Colon (tissue), 2 donors: ENCODE measurements around the gene NCS1.

Source experiments
- FAIRE-seq: peaks from 2 replicates; lab custom pipeline; 2012; peaks lifted over from hg19 to GRCh38; lab: Jason Lieb, UNC
- donor health status: control.
- donor health status: control.

Gene NCS1

DNA sequence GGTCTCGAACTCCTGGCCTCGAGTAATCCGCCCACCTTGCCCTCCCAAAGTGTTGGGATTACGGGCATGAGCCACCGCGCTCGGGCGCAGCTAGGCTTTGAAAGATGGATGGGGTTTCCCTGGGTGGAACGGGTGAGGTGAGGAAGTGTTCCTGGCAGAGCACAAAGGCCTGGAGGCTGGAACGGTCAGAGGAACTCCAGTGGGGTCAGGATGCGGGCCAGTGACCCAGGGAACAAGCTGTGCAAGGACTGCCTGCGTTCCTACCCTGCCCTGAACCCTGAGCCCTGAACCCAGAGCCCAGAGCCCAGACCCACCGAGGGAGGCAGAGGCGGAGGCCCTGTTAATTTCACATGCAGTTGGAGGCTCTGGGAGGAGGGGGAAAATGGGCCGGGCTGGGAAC, 23.4 kb downstream of the NCS1 start:
- no peak for FAIRE-seq

DNA sequence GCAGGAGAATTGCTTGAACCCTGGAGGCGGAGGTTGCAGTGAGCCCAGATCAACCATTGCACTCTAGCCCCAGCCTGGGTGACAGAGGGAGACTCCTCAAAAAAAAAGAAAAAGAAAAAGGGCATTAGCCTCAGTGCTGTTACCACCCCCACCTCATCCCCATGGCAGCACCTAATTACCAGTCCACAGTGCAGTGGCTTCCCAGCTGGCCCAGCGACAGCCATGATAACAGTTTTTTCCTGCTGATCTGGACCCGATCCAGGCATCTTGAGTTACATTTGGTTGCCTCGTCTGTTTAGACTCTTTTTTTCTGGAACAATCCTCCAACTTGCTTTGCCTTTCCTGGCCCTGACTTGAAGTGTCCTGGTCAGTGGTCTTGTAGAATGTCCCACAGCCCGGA, 24.4 kb downstream of the NCS1 start:
- FAIRE-seq: no peak

DNA sequence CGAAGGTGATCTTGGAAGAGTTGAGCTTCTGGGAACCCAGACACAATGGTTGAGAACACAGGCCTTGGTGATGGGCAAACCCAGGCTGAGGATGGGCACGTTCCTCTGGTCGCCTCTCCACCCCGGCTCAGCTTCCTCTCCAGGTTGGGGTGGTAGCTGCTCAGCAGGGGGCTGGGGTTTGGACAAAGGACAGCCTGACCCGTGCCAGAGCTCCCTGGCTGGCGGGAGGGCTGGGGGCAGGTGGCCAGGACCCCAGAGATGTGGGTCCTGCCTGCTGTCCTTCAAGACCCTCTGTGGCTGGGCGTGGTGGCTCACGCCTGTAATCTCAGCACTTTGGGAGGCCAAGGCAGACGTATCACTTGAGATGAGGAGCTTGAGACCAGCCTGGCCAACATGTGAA, 25.2 kb downstream of the NCS1 start:
- FAIRE-seq: no peak

DNA sequence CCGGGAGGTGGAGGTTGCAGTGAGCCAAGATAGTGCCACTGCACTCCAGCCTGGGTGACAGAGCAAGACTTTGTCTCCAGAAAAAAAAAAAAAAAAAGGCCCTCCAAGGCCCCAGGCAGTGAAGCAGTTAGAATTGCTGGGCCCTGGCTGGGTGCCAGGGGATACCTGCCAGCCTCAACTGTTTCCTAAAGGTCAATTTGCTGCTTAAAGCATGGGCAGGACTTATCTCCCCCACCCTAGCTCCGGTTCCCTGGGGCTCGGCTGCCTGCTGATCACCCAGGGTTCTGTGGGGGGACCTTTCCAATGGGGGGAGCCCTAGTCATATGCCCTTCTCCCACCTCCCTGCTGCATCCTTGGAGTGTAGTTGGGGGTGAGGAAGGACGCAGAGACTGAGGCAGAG, 25.7 kb downstream of the NCS1 start:
- no peak for FAIRE-seq

DNA sequence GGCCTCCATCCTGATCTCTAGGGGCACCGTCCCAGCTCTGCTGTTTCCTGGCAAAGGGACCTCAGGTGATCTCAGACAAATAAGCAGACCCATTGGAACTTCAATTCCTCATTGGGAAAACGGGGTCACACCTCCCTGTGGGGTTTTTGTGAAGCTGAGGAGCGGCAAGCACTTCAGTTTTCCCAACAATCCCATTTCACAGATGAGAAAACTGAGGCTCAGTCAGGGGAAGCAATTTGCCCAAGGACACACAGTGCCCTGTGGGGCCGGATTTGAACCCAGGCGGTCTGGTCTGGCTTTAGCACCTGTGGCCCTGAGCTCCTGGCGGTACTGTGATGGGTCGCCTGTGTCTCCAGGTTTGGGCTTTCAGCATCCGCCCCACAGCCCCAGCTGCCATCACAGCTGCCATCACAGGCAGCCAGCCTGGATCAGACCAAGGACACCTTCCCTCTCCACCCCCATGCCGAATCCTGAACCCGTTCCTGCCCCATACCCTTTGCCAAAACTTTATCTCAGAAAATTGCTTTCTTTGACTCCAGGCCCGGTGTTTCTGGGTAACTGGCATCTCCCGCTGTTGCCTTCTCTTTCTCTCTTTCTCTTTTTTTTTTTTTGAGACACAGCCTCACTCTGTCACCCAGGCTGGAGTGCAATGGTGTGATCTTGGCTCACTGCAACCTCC, 26.4 kb downstream of the NCS1 start:
- no peak for FAIRE-seq

DNA sequence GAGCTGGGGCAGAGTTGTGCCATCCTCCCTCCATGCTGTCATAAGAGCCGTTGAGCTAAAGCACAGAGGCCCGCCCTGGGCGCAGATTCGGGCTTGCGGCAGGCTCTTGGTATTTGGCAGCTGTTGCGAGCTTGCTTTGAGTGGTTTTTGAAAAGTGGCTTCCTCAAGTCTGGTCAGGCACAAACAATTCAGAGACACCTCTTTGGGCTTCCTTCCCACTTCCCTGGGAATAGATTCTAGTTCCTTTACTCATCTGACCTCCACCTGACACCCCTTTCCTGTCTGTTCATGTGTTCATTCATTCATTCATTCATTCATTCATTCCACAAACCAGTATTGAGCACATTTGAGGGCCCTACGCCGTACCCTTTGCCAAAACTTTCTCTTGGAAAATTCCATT, 27.4 kb downstream of the NCS1 start:
- no peak for FAIRE-seq

DNA sequence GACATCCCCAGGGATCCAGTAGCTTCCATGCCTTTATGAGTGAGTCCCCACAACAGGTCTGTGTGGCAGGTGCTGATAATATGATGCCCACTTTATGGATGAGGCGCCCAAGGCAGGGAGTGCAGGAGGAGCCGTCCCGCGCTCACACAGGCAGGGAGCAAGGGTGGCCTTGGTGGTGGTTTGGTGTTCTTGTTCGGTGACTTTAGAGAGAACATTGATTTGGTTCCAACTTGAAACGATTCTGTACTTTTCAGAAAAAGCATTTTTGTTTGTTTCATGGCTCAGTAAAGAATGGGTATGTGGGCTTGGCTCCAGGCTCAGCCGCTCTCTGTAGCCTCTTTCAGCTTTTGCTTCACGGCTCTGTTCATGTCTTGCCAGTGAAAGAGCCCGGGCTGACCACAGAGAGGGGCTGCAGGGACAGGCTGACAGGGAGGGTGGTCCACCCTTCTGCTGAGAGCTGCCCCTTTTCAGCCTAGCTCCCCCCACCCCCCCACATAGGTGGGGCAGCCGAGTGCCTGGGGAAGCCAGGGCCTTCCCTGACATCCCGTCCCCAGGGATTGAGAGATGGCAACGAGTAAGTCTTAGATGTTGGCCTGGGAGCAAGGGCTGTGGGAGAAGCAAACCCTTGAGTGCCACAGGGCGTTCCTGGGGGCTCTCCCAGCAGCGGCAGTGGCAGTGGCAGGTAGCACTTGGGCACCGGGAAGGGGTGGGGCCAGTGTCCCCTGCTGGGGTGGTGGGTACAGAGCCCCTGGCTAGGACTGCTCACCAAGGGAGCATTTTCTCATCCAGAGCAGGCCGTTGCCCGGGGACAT, 28.0 kb downstream of the NCS1 start:
- no peak for FAIRE-seq

DNA sequence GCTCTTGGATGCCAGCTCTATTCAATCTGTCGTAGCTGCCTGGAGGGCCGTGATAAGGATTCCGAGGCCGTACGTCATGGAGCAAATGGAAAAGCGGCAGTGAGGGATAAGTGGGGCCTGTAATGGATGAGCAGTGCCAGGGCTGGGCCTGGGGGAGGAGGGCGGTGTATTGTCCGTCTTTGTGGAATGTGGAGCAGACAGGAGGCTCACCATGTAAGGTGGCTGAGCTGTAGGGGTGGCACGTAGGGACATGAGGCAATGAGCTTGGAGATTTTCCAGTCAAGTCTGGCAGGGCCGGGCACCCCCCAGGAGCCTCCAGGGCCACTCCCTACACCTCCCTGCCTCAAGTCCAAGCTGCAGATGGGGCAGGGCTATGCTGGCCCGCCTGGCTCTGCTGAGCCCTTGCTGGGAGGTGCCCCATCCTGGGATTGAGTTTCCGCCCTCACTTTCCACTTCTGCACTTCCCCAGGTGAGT, 29.2 kb downstream of the NCS1 start:
- no peak for FAIRE-seq

DNA sequence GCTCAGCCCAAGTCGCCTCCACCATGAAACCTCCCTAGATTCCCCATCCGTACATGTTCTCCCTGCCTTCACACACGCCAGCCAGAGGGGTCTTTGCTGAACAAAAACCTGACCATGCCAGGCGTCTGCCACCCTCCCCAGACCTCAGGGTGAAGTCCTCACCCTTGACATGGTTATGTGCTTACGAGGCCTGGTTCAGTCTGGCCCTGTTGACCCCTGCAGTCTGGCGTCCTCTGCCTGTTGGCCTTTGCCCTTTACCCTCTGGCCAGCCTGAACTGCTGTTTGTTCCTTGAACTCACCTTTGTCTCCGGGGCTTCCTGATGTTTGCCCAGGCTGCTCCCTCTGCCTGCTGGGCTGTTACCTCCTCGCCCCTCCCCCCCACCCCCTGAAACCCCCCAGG, 29.8 kb downstream of the NCS1 start:
- no peak for FAIRE-seq

DNA sequence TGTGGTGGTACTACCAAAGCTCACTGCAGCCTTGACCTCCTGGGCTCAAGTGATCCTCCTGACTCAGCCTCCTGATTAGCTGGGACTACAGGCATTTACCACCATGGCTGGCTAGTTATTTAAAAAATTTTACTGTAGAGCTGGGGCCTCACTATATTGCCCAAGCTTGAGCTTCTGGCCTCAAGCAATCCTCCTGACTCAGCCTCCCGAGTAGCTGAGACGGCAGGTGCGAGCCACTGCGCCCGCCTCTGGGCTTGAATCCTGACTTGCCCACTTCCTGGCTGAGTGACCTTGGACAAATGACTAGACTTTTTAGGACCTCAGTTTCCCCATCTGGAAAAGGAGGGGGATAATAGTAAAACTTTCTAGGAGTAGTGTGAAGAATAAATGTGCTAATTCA, 32.1 kb downstream of the NCS1 start:
- no peak for FAIRE-seq

DNA sequence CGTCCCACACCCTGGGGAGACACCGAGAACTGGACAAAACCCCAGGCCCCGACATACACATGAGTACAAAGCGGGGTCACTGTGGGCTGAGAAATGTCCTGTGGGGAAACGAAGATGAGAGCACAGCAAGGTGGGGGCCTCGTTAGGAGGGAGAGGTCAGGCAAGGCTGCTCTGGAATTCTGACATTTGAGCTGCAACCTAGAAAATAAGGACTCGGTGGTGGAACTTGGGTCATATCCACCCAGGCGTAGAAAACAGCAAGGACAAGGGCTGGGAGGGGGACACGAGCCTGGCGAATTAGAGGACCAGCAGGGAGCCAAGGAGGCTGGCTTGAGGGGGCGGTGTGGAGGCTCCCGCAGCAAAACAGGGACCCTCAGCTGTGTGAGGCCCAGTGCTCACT, 32.8 kb downstream of the NCS1 start:
- no peak for FAIRE-seq

DNA sequence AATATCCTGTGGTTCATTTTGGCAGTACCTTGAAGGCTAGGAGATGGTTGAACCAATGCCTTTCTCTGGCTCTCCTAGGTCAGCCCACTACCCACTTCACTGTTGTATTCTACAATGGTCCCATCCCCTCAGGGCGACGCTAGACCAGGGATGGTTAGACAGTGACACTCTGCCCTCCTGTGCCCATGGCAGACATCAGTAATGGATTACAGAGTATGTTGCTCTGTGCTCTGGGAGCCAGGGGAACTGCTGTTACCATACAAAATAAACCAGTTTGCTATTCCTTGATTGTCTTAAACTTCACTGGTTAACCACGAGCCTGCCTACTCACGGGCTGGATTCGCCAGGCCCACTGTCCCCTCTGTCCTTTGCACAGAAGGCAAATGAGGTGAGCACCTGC, 33.7 kb downstream of the NCS1 start:
- FAIRE-seq: no peak

DNA sequence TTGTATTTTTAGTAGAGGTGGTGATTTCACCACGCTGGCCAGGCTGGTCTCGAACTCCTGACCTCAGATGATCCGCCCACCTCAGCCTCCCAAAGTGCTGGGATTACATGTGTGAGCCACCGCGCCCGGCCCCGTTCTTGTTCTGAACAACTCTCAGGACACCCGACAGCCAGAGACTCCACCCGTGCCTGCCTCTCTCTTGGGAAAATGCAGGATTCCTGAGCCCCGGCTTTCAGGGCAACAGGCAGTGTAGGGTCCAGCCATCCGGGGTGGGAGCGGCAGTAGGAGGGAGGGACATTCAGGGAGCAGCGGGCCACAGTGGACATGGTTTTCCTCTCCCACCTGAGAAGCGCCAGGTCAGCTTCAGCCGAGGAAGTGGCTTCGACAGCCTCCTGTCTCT, 34.4 kb downstream of the NCS1 start:
- FAIRE-seq: no peak

DNA sequence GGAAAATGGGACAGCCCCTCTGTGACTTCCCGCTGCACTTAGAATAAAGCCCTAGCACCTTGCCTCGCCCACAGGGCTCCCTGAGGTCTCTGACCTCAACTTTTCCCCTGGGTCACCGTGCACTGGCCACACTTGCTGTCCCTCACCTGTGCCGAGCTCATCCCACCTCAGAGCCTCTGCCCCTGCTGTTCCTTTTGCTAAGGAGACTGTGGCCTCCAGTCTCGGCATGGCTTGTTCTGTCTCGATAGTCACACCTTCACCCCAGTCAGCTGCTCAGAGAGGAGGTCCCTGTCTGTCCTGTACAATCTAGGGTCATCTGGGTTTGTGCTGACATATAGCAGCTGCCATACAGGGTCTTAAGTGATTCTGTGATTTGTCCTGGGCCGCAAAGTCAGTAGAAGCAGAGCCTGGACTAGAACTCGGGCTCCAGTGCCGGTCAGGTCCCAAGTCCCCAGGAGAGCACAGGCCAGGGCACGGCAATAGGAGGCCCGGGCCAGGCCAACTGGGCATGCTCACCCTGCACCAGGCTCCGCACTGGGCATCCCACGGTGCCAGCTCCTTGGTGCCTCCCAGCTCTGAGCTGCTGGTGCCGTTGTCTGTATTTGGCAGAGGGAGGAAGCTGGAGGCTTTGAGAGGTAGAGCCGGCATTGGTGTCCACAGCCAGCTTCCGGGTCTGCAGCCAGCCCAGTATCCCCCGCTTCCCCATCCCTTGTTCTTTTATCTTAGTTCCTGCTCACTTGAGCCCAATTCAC, 35.2 kb downstream of the NCS1 start:
- FAIRE-seq: no peak

DNA sequence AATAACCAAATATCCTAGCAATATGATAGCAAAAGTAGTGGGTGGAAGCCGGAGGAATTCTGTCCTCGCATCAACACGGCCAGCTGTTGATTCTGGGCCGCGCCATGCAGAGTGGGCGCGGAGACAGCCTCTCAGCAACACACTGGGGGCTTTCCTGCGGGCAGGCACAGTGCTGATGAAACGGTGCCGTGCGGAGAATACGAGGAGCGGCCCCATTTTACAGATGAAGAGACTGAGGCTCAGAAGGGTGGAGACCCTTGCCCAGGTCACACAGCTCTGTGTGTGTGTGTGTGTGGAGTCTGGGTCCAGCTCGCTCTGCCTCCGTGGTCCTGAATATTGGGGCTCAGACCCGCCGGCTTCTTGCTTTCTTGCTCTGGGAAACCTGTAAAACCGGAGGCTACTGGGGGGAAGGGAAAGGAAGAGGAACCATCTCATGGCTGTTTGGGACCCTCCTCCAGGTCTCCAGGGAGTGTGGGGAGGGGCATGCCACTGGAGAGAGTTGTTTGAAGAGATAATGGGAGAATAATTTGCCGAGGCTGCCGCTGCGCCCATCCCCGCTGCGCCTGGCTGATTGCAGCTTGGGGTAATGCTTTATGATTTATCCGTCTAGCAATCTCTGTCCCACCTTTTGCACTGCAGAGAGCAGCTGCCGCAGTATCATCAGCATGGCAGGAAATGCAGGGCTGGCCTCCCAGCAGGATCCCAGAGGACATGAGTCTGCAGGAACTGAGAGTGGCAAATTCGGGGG, 36.6 kb downstream of the NCS1 start:
- FAIRE-seq: no peak

DNA sequence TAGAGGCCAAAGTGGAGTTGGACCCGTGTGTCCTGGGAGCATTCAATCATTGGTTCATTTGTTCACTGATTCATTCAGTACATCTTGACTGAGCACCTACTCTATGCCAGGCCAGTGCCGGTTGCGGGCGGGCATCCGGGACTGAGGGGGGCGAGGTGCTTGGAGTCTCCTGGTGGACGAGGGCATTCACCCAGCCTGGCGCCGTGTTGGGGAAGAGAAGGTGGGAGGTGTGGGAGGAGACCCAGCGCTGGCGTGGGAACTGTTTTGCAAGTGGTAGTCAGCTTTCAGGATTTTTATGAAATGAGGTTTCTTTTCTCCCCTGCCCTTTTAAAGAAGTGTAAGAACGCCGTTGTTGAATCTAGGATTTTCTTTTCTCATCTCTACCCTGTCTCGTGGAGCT, 37.2 kb downstream of the NCS1 start:
- no peak for FAIRE-seq

DNA sequence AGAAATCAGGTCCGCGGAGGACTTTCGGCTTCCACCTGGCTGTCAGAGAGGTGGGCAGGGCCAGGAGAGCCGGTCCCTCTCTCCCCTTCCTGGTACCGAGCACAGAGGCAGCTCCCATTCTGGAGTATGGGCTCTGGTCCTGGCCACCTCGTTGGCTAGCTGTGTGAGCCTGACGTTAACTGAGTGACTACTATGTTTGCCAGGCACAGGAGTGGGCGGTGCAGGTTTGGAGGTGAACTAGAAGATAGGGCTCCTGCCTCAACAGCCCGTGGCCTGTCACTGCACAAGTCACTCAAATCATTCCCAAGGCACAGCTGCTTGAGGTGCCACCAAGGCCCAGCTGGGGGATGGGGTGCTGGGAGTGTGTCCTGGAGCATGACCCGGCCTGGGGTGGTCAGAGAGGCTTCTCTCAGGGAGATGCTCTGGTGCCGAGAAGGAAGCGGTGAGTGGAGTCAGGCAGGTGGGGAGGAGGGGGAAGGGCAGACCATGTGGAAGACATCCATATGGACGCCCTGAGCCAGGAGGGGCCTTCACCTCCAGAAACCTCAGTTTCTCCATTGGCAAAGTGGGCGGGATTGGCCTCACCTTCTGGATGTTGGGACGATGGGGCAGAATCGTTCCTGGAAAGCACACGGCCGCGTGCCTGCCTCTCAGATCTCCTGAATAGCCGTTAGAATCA, 39.5 kb downstream of the NCS1 start:
- FAIRE-seq: no peak

DNA sequence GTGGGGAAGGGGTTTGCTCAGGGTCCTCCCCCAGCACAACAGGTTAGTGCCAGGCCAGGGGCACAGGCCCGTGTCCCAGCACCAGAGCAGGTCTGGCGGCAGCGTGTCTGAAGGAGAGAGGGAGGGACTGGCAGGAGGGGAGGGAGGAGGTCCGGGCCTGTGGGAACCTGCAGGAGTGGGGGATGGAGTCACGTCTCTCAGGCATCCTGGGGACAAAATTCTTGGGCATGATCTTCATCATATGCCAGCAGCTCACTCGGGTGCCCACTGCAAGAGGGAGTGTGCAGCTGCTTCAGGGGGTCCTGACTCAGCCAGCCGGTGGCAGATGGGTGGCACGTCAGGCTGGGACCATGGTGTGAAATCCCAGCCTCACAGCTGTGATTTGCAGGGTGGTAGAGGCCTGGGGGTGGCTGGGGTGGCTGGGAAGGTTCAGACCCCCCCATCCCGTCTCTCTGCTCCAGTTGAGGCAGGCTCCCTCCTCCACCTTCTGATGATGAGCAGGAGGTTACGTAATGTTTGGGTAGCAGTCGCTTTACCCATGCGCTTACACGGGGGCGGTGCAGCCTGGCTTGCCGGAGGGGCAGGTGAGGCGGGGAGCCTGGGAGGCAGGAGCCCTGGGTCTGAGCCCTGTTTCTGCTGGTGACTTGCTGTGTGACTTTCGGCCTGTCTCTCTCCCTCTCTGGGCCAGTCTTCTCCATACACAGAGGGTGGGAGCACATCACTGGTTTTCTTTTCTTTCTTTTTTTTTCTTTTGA, 40.5 kb downstream of the NCS1 start:
- no peak for FAIRE-seq

DNA sequence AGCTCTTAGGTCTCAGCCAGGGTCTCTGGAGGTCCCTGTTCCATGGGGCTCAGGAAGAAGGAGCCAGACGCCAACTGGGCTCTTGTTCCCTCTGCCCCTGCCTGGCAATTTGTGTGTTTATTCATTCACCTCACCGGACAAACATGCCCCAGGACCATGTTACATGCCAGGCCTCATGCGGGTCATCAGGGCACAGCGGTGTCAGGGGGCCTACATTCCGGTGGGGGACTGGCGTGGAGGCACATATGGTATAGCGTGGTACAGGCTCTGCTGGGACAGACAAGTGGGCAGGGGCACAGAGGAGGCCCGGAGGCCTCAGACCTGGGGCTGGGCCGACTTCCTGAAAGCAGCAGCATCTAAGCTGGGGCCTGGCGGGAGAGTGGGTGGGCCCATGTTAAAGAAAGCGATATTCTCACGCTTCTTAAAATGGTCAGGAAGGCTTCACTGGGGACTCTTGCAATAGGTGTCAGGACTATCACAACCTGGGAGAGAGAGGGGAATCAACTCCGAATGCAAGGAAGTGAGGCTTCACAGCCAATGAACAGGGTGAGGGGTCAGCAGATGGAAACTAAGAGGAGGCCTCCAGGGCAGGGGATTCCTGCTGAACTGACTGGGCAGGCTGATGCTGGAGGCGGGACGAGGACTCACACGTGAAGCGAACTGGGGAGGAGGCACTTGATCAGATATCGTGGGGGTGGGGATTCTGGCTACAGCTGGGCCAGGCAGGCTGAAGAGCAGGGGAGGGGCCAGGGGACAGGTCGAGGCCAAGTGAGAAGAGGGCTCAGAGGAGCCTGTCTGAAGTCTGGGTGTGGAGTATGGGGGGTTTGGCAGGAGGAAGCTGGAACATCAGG, 41.9 kb downstream of the NCS1 start:
- no peak for FAIRE-seq

DNA sequence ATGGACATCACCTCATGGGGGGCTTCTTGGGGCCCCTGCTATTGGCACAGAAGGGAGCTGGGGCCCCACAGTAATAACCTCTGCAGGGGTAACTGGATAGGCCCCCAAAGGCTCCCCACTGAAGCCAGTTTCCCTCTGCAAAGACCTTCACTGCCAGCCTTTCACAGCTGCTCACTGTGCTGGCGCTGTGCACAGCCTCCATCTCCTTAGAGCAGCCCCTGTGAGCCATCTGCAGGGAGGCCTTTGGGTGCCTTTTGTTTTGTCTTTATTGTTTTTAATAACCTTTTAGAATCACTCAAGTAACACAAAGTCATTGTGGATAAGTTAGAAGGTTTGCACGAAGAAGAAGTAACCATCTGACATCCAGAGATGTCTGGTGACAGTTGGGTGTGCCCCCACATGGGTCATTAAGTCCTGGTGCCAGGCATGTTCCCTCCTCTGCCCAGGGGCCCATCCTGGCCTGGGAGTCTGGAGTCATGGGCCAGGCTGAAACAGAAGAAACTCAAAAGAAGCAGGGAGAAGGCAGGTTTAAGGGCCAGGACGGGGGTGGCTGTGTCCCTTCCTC, 42.7 kb downstream of the NCS1 start:
- FAIRE-seq: no peak
